Measurements from ENCODE around the gene BTG1. TPM values are rescaled to one million over a fixed set of nuclear protein-coding genes. Genes with fewer than 3 reads are reported as not detected.

The BTG1 gene
- total RNA-seq, 1 experiment from 2014 or later = 26.7 TPM

- H3K27ac Mint-ChIP-seq = no peak overlapping the region
- H3K4me3 Mint-ChIP-seq = no peak overlapping the region
- no peak for DNase-seq (ENCODE audit: low spot score)
- ChIA-PET CTCF (no interaction called here), POLR2A (no interaction called here)
- H3K4me1 Mint-ChIP-seq = peaks cover 14% of the 10 kb centered on the region
- ATAC-seq = no peak
- H3K9me3 Mint-ChIP-seq = peaks cover 16% of the 10 kb centered on the region
- TF ChIP-seq ATF3 (CRISPR knock-in tag; conservative IDR thresholded peaks at IDR 0.05) (no peak), ZNF396 (CRISPR knock-in tag; IDR thresholded peaks at IDR 0.05; ENCODE audit: borderline replicate concordance) (no peak), NFYB (CRISPR knock-in tag; conservative IDR thresholded peaks at IDR 0.05; ENCODE audit: low read depth) (no peak), STAT6 (CRISPR knock-in tag; conservative IDR thresholded peaks at IDR 0.05; ENCODE audit: low read depth) (no peak), PRDM15 (CRISPR knock-in tag; IDR thresholded peaks at IDR 0.05) (no peak), ARID4B (CRISPR knock-in tag; IDR thresholded peaks at IDR 0.05; ENCODE audit: borderline replicate concordance) (no peak)
- H3K36me3 Mint-ChIP-seq = peaks cover 6% of the 10 kb centered on the region; the same call in 1 of the 2 replicates
- no peaks in the 10 kb centered on the region for H3K27me3 Mint-ChIP-seq (ENCODE audit: low read depth)
Observed at GRCh38 chr12:92193063-92193462, 47.4 kb upstream of the BTG1 start.

- POLR2A ChIA-PET = no interaction called here
- peaks cover 14% of the 10 kb centered on the region for H3K4me1 Mint-ChIP-seq
- DNase-seq (ENCODE audit: low spot score) = no peak
- no peaks in the 10 kb centered on the region for H3K27me3 Mint-ChIP-seq (ENCODE audit: low read depth)
- CTCF ChIA-PET = no interaction called here
- H3K4me3 Mint-ChIP-seq = no peak overlapping the region
- peaks cover 6% of the 10 kb centered on the region; the same call in 1 of the 2 replicates for H3K36me3 Mint-ChIP-seq
- no peak overlapping the region for H3K27ac Mint-ChIP-seq
- no peak for ATAC-seq
- peaks cover 14% of the 10 kb centered on the region for H3K9me3 Mint-ChIP-seq
- TF ChIP-seq ELF4 (CRISPR knock-in tag; IDR thresholded peaks at IDR 0.05; ENCODE audit: low read depth) (no peak), SMAD3 (CRISPR knock-in tag; IDR thresholded peaks at IDR 0.05; ENCODE audit: borderline replicate concordance) (no peak), ZNF671 (CRISPR knock-in tag; IDR thresholded peaks at IDR 0.05) (no peak), FOXK1 (CRISPR knock-in tag; IDR thresholded peaks at IDR 0.05) (no peak), ZNF219 (CRISPR knock-in tag; IDR thresholded peaks at IDR 0.05; ENCODE audit: borderline replicate concordance) (no peak), HMGA2 (CRISPR knock-in tag; IDR thresholded peaks at IDR 0.05) (no peak), ZNF423 (CRISPR knock-in tag; IDR thresholded peaks at IDR 0.05) (no peak), E2F1 (CRISPR knock-in tag; IDR thresholded peaks at IDR 0.05) (no peak), AFF4 (CRISPR knock-in tag; IDR thresholded peaks at IDR 0.05; ENCODE audit: borderline replicate concordance) (no peak), ETV6 (CRISPR knock-in tag; IDR thresholded peaks at IDR 0.05) (no peak), CBFB (CRISPR knock-in tag; IDR thresholded peaks at IDR 0.05; ENCODE audit: low read depth) (no peak)
Observed at GRCh38 chr12:92192360-92192759, 46.7 kb upstream of the BTG1 start.
